ENCODE data around the gene FOXC1.

FOXC1 gene

DNA sequence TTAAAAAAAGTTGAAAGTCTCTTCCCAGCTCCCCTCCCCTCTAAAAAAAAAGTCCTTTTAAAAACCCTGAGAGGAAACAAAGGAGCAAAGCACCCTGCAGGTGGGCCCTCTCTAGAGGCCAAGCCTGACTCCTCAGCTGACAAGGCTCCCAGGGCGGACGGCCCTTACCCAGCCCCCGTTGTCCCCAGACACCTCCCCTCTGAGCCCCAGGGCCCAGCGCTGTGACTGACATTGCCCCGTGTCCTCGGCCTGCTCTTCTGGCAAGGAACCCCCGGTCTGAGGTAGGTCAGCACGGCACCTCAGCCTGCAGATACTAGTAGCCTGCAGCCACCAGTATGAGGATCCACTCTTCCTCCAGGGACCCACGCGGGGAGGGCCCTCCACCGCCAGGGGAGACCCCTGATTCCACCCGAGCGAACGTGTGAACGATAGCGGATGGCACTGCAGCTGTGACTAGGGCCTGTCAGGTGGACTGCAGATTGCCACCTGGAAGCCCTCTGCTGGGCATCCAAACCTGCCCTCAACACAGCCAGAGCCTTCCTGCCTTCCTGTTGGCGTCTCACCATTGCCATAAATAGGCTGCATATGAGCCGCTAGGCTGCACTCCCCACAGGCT is 34.2 kb downstream of the FOXC1 start:
- H3K27ac ChIP-seq (ENCODE audit: low read length), result no peak overlapping the region
- WGBS (ENCODE audit: insufficient coverage, insufficient read length), result no CpG with 5 or more reads among the region's 18 CpGs
- H3K4me1 ChIP-seq (ENCODE audit: control insufficient read depth, insufficient read depth, low read length), result no peaks in the 10 kb centered on the region
- no peaks in the 10 kb centered on the region for H3K36me3 ChIP-seq (ENCODE audit: control insufficient read depth, insufficient read depth, low read length)
- no peak overlapping the region for H3K4me3 ChIP-seq (ENCODE audit: low read length)
- H3K27me3 ChIP-seq (ENCODE audit: control insufficient read depth, insufficient read depth, low read length), result 0 out of 2 replicates have a peak, but pooled peaks cover 1% of the 10 kb centered on the region
- no peaks in the 10 kb centered on the region for H3K9me3 ChIP-seq (ENCODE audit: control insufficient read depth, insufficient read depth, low read length)
- DNase-seq (ENCODE audit: low read depth, low spot score), result no peak

GRCh38 chr6:1644516-1645060 is 34.9 kb downstream of the FOXC1 start:
- Histone ChIP-seq H3K27me3 (ENCODE audit: control insufficient read depth, insufficient read depth, low read length) (0 out of 2 replicates have a peak, but pooled peaks cover 1% of the 10 kb centered on the region), H3K27ac (ENCODE audit: low read length) (no peak overlapping the region), H3K9me3 (ENCODE audit: control insufficient read depth, insufficient read depth, low read length) (no peaks in the 10 kb centered on the region), H3K4me3 (ENCODE audit: low read length) (no peak overlapping the region), H3K36me3 (ENCODE audit: control insufficient read depth, insufficient read depth, low read length) (no peaks in the 10 kb centered on the region), H3K4me1 (ENCODE audit: control insufficient read depth, insufficient read depth, low read length) (no peaks in the 10 kb centered on the region)
- WGBS (ENCODE audit: insufficient coverage, insufficient read length), result no CpG with 5 or more reads among the region's 12 CpGs
- DNase-seq (ENCODE audit: low read depth, low spot score), result no peak

GRCh38 chr6:1645466-1646185 is 35.9 kb downstream of the FOXC1 start:
- WGBS (ENCODE audit: insufficient coverage, insufficient read length), result no CpG with 5 or more reads among the region's 14 CpGs
- no peak overlapping the region for H3K27ac ChIP-seq (ENCODE audit: low read length)

DNA sequence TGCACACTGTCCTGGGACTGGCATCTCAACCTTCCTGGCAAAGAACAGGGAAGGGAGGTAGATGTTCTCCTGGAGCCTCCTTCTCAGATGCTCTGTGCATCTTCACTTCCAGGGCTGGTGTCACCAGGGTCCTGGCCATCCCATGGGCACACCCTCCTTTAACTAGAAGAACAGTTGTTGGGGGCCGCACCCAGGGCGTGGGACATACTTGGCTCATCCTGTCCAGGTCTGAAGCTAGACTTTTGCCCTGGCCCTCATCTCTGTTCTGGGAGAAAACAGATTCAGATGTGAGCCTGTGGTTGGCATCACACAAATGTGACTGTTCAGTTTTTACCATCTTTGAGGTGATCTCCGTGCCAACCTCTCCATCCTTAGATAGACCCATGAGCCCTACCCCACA is 41.6 kb downstream of the FOXC1 start:
- DNase-seq (ENCODE audit: low read depth, low spot score), result no peak
- WGBS (ENCODE audit: insufficient coverage, insufficient read length), result no CpG with 5 or more reads among the region's 3 CpGs
- Histone ChIP-seq H3K36me3 (ENCODE audit: control insufficient read depth, insufficient read depth, low read length) (no peaks in the 10 kb centered on the region), H3K27ac (ENCODE audit: low read length) (no peak overlapping the region), H3K4me3 (ENCODE audit: low read length) (no peak overlapping the region), H3K9me3 (ENCODE audit: control insufficient read depth, insufficient read depth, low read length) (no peaks in the 10 kb centered on the region), H3K4me1 (ENCODE audit: control insufficient read depth, insufficient read depth, low read length) (no peaks in the 10 kb centered on the region), H3K27me3 (ENCODE audit: control insufficient read depth, insufficient read depth, low read length) (no peaks in the 10 kb centered on the region)

More at GRCh38 chr6:1645466-1646185, 35.9 kb downstream of the FOXC1 start:
- Histone ChIP-seq H3K9me3 (ENCODE audit: control insufficient read depth, insufficient read depth, low read length) (no peaks in the 10 kb centered on the region), H3K4me3 (ENCODE audit: low read length) (no peak overlapping the region), H3K4me1 (ENCODE audit: control insufficient read depth, insufficient read depth, low read length) (no peaks in the 10 kb centered on the region), H3K27me3 (ENCODE audit: control insufficient read depth, insufficient read depth, low read length) (no peaks in the 10 kb centered on the region), H3K36me3 (ENCODE audit: control insufficient read depth, insufficient read depth, low read length) (no peaks in the 10 kb centered on the region)
- DNase-seq (ENCODE audit: low read depth, low spot score), result no peak

- H3K4me1 ChIP-seq (ENCODE audit: control insufficient read depth, insufficient read depth, low read length), result no peaks in the 10 kb centered on the region
- no peak overlapping the region for H3K27ac ChIP-seq (ENCODE audit: low read length)
- WGBS (ENCODE audit: insufficient coverage, insufficient read length), result no CpG with 5 or more reads among the region's 10 CpGs
- H3K36me3 ChIP-seq (ENCODE audit: control insufficient read depth, insufficient read depth, low read length), result no peaks in the 10 kb centered on the region
- no peaks in the 10 kb centered on the region for H3K27me3 ChIP-seq (ENCODE audit: control insufficient read depth, insufficient read depth, low read length)
- H3K4me3 ChIP-seq (ENCODE audit: low read length), result no peak overlapping the region
- no peaks in the 10 kb centered on the region for H3K9me3 ChIP-seq (ENCODE audit: control insufficient read depth, insufficient read depth, low read length)
- DNase-seq (ENCODE audit: low read depth, low spot score), result no peak
Measured at GRCh38 chr6:1652842-1653241, 43.1 kb downstream of the FOXC1 start.

DNA sequence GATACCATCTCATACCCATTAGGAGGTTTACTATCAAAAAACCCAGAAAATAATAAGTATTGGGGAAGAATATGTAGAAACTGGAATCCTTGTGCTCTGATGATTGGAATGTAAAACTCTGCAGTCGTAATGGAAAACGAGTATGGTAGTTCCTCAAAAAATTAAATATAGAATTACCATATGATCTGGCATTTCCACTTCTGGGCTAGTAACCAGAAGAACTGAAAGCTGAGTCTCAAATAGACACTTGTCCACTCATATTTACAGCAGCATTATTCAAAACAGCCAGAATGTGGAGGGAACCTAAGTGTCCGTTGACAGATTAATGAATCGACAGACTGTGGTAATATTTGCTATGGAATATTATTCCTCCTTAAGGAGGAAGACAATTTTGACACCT is 44.3 kb downstream of the FOXC1 start:
- Histone ChIP-seq H3K27ac (ENCODE audit: low read length) (no peak overlapping the region), H3K9me3 (ENCODE audit: control insufficient read depth, insufficient read depth, low read length) (no peaks in the 10 kb centered on the region), H3K36me3 (ENCODE audit: control insufficient read depth, insufficient read depth, low read length) (no peaks in the 10 kb centered on the region), H3K27me3 (ENCODE audit: control insufficient read depth, insufficient read depth, low read length) (no peaks in the 10 kb centered on the region), H3K4me3 (ENCODE audit: low read length) (no peak overlapping the region), H3K4me1 (ENCODE audit: control insufficient read depth, insufficient read depth, low read length) (no peaks in the 10 kb centered on the region)
- WGBS (ENCODE audit: insufficient coverage, insufficient read length), result no CpG with 5 or more reads among the region's 4 CpGs
- no peak for DNase-seq (ENCODE audit: low read depth, low spot score)

DNA sequence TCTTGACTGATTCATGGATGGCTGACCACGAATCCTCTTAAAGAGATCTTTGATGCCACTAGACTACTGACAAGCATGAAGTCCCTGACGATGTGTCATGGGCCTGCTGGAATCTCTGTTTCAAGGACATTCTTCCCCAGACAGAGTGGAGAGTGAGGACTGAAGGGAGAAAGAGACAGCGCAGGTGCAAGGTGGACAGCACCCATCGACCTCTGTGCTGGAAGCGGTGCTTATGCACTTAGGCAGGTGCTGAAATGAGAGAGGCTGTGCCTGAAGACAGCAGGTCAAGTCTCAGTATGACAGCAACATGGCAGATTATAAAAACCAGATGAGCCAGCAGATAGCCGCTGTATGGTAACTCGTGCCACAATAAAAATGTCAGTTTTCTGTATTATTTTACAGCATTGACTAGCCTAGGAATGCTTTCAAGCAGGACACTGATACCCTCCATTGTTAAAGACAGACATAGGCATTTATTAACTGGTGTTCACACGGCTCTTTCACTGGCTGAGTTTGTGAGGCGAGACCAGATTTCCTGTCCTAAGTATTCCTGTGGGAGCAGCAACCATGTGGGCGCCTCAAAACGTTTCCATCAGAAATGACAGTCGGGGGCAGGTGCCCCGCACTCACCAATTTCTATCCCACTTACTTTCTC is 47.5 kb downstream of the FOXC1 start:
- no peak for DNase-seq (ENCODE audit: low read depth, low spot score)
- H3K4me1 ChIP-seq (ENCODE audit: control insufficient read depth, insufficient read depth, low read length), result no peaks in the 10 kb centered on the region
- H3K36me3 ChIP-seq (ENCODE audit: control insufficient read depth, insufficient read depth, low read length), result no peaks in the 10 kb centered on the region
- no peak overlapping the region for H3K4me3 ChIP-seq (ENCODE audit: low read length)
- WGBS (ENCODE audit: insufficient coverage, insufficient read length), result no CpG with 5 or more reads among the region's 13 CpGs
- no peaks in the 10 kb centered on the region for H3K9me3 ChIP-seq (ENCODE audit: control insufficient read depth, insufficient read depth, low read length)
- H3K27ac ChIP-seq (ENCODE audit: low read length), result no peak overlapping the region
- no peaks in the 10 kb centered on the region for H3K27me3 ChIP-seq (ENCODE audit: control insufficient read depth, insufficient read depth, low read length)

DNA sequence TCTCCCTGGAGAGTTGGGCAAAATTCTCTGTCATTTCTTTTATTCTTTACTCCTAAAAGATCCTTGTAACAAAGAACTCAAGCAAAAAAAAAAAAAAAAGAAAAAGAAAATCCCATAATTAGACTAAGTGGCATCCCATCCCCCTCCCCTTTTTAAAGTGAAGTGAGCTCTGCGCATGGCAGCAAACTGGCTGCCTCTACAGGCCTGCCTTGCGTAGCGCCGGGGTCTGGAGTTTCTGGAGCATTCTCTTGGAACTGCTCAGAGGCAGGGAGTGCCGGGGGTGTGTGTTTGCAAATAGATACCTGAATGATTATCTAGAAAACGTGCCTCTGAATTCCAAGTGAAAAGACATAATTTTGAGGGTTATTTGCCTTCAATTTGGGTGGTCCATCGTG is 48.1 kb downstream of the FOXC1 start:
- WGBS (ENCODE audit: insufficient coverage, insufficient read length), result no CpG with 5 or more reads among the region's 7 CpGs
- Histone ChIP-seq H3K36me3 (ENCODE audit: control insufficient read depth, insufficient read depth, low read length) (no peaks in the 10 kb centered on the region), H3K9me3 (ENCODE audit: control insufficient read depth, insufficient read depth, low read length) (no peaks in the 10 kb centered on the region), H3K4me1 (ENCODE audit: control insufficient read depth, insufficient read depth, low read length) (no peaks in the 10 kb centered on the region), H3K27me3 (ENCODE audit: control insufficient read depth, insufficient read depth, low read length) (no peaks in the 10 kb centered on the region), H3K27ac (ENCODE audit: low read length) (no peak overlapping the region), H3K4me3 (ENCODE audit: low read length) (no peak overlapping the region)
- no peak for DNase-seq (ENCODE audit: low read depth, low spot score)

- no peaks in the 10 kb centered on the region for H3K4me1 ChIP-seq (ENCODE audit: control insufficient read depth, insufficient read depth, low read length)
- no CpG with 5 or more reads among the region's 15 CpGs for WGBS (ENCODE audit: insufficient coverage, insufficient read length)
Measured at GRCh38 chr6:1658212-1659005, 48.7 kb downstream of the FOXC1 start.

GRCh38 chr6:1659816-1660215 is 50.1 kb downstream of the FOXC1 start:
- H3K4me3 ChIP-seq (ENCODE audit: low read length), result no peak overlapping the region
- no peaks in the 10 kb centered on the region for H3K36me3 ChIP-seq (ENCODE audit: control insufficient read depth, insufficient read depth, low read length)
- no peaks in the 10 kb centered on the region for H3K27me3 ChIP-seq (ENCODE audit: control insufficient read depth, insufficient read depth, low read length)
- DNase-seq (ENCODE audit: low read depth, low spot score), result no peak
- no peaks in the 10 kb centered on the region for H3K4me1 ChIP-seq (ENCODE audit: control insufficient read depth, insufficient read depth, low read length)
- WGBS (ENCODE audit: insufficient coverage, insufficient read length), result no CpG with 5 or more reads among the region's 7 CpGs
- no peak overlapping the region for H3K27ac ChIP-seq (ENCODE audit: low read length)
- no peaks in the 10 kb centered on the region for H3K9me3 ChIP-seq (ENCODE audit: control insufficient read depth, insufficient read depth, low read length)

More at GRCh38 chr6:1658212-1659005, 48.7 kb downstream of the FOXC1 start:
- DNase-seq (ENCODE audit: low read depth, low spot score), result no peak
- Histone ChIP-seq H3K9me3 (ENCODE audit: control insufficient read depth, insufficient read depth, low read length) (no peaks in the 10 kb centered on the region), H3K36me3 (ENCODE audit: control insufficient read depth, insufficient read depth, low read length) (no peaks in the 10 kb centered on the region), H3K27me3 (ENCODE audit: control insufficient read depth, insufficient read depth, low read length) (no peaks in the 10 kb centered on the region), H3K4me3 (ENCODE audit: low read length) (no peak overlapping the region), H3K27ac (ENCODE audit: low read length) (no peak overlapping the region)

All from iPS DF 6.9 (cell line).